BE2C (cell line): Measurements from ENCODE around the gene CCM2L.

Source experiments
- DNase-seq: peaks from one replicate; pipeline ENCODE4 v3.0.0-alpha.2; 2020
- H3K27me3 ChIP-seq: fragments of 250-450 bp; sonication (Bioruptor Pico); 2 replicates; pipeline ENCODE4 v1.5.1; 2020; ENCODE audit warnings: mild to moderate bottlenecking
- H3K36me3 ChIP-seq: fragments of 250-450 bp; sonication (Bioruptor Pico); 2 replicates; pipeline ENCODE4 v1.5.1; 2020; ENCODE audit warnings: mild to moderate bottlenecking
- H3K4me1 ChIP-seq: fragments of 250-450 bp; sonication (Bioruptor Pico); 2 replicates; pipeline ENCODE4 v1.5.1; 2020
- H3K4me3 ChIP-seq: 2 replicates; pipeline ENCODE4 v1.5.1; 2011; ENCODE audit warnings: low read depth, low read length
- H3K9me3 ChIP-seq: fragments of 250-450 bp; sonication (Bioruptor Pico); 2 replicates; pipeline ENCODE4 v1.5.1; 2020
- TF ChIP-seq, protein P1 (sequence below): IDR thresholded peaks from 2 replicates; pipeline ENCODE4 v1.5.1; 2012; ENCODE audit warnings: mild to moderate bottlenecking, low read depth, low read length

CCM2L gene

DNA sequence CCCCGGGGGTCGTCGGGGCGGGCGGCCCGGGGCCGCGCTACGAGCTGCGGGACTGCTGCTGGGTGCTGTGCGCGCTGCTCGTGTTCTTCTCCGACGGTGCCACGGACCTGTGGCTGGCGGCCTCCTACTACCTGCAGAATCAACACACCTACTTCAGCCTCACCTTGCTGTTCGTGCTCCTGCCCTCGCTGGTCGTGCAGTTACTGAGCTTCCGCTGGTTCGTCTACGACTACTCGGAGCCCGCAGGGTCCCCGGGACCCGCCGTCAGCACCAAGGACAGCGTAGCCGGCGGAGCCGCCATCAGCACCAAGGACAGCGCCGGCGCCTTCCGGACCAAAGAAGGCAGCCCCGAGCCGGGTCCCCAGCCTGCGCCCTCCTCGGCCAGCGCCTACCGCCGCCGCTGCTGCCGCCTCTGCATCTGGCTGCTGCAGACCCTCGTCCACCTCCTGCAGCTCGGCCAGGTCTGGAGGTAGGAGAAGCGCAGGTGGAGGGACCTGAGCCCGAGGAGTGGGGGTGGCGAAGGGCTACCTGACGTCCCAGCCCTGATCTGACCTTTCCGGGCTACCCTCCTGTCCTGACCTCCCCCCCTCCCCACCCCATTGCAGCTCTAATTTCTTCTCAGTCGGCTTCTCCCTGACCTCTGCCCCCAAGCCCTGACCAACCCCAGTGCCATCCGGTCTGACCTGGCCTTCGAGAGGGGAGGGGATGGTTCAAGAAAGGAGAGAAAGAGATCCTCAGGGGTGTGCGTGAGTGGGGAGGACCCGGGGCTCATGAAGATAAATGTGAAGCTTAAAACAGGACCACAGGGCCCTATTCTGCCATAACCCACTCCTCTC lies 41.7 kb upstream of the CCM2L start:
- H3K27me3 ChIP-seq: no peaks in the 10 kb centered on the region
- TF ChIP-seq, protein P1, sequence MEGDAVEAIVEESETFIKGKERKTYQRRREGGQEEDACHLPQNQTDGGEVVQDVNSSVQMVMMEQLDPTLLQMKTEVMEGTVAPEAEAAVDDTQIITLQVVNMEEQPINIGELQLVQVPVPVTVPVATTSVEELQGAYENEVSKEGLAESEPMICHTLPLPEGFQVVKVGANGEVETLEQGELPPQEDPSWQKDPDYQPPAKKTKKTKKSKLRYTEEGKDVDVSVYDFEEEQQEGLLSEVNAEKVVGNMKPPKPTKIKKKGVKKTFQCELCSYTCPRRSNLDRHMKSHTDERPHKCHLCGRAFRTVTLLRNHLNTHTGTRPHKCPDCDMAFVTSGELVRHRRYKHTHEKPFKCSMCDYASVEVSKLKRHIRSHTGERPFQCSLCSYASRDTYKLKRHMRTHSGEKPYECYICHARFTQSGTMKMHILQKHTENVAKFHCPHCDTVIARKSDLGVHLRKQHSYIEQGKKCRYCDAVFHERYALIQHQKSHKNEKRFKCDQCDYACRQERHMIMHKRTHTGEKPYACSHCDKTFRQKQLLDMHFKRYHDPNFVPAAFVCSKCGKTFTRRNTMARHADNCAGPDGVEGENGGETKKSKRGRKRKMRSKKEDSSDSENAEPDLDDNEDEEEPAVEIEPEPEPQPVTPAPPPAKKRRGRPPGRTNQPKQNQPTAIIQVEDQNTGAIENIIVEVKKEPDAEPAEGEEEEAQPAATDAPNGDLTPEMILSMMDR: no peak
- peak overlapping the region; percentile 90 for H3K4me3 ChIP-seq
- no peaks in the 10 kb centered on the region for H3K36me3 ChIP-seq
- peak; percentile 55 for DNase-seq
- peaks cover 14% of the 10 kb centered on the region for H3K4me1 ChIP-seq
- no peaks in the 10 kb centered on the region for H3K9me3 ChIP-seq

DNA sequence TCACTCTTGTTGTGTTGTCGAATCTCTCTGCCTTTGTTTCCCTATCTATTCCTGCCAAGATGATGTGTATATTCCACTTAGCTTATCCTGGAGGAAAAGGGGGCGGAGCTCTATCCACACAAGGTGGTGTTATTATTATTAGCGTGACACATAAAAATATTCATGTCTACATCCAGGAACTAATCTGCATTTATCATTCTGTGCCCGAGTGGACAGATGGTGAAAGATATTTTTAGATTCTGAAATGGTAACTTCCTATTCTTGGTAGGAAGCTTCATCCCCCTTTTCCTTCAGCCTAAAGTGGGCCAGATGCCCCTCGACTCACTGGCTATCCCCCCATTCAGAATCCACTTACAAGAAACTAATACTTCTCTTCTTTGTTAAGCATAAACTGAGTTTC lies 40.2 kb upstream of the CCM2L start:
- H3K9me3 ChIP-seq: no peaks in the 10 kb centered on the region
- TF ChIP-seq, protein P1: no peak
- H3K4me1 ChIP-seq: peaks cover 14% of the 10 kb centered on the region
- H3K27me3 ChIP-seq: no peaks in the 10 kb centered on the region
- H3K36me3 ChIP-seq: no peaks in the 10 kb centered on the region
- peak overlapping the region; percentile 90 for H3K4me3 ChIP-seq
- DNase-seq: no peak

DNA sequence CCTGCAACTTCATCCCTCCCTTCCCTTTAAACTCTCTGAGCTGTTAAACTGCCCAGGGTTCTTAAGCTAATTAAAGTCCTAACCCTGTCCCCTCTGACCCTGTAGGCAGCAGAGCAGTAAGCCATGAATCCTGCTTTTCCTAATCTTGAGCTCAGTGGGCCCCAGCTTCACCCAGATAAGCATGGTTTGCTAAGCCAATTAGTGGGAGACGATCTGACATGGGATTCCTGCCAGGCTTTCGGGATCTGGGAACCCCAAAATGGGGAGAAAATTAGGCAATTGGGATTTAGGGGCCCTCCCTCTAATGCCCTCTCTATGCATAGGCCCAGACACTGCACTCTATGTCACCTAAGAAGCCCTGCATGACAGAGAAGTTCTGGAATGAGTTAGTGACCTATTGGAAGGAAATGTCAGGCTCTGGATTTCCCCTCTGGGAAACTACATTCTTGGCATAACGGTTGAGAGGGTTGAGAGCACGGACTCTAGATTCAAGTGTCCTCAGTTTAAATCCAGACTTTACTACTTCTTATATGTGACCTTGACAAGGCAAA lies 37.7 kb upstream of the CCM2L start:
- Histone ChIP-seq H3K36me3 (no peaks in the 10 kb centered on the region), H3K9me3 (no peaks in the 10 kb centered on the region), H3K4me1 (peaks cover 11% of the 10 kb centered on the region), H3K27me3 (no peaks in the 10 kb centered on the region), H3K4me3 (no peak overlapping the region)
- TF ChIP-seq, protein P1: no peak
- no peak for DNase-seq

DNA sequence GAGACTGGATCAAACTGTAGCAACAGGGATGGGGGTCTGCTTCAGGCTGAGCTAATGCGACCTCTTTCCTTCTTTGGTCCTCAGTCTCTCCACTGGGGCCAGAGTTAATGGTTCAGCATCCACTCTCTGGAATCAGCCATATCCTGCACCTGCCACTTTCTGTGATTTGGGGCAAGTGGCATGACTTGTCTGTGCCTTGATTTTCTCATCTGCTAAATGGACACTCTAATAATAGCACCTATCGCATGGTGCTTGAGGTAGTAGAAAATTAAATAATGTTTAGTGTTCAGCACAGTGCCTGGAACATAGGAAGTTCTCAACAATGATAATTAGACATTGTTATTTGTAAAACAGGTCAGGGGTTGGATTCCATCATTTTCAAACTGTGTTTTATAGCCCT lies 35.9 kb upstream of the CCM2L start:
- no peak overlapping the region for H3K4me3 ChIP-seq
- no peaks in the 10 kb centered on the region for H3K27me3 ChIP-seq
- H3K36me3 ChIP-seq: no peaks in the 10 kb centered on the region
- H3K9me3 ChIP-seq: no peaks in the 10 kb centered on the region
- TF ChIP-seq, protein P1: no peak
- no peak for DNase-seq
- H3K4me1 ChIP-seq: peaks cover 11% of the 10 kb centered on the region

DNA sequence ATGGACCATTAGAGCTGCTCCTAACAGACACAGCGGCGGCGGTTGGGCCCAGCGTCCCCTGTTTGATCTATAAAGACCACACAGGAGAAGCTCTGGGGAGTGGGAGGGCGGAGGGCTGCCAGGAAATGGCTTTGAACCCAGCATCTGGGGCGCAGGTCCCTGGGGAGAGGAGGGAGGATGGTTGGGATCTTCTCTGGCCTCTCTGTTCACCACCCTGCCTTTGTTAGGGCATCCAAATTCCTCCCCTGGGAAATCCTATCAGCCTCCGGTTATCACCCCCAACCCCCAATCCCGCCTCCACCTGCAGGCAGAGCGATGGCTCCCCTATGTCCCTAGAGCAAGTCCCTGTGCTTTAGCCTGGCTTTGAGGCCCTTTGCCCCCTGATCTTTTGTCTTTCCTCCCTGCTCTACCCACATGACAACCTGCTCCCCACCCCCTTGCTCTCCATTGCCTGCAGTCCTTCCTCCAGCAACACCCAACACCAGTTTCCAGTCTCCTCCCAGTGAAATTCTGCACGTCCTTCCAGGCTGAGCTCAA lies 35.2 kb upstream of the CCM2L start:
- H3K4me1 ChIP-seq: peaks cover 11% of the 10 kb centered on the region
- no peaks in the 10 kb centered on the region for H3K9me3 ChIP-seq
- DNase-seq: peak; percentile 69
- peak overlapping the region; percentile 18 for H3K4me3 ChIP-seq
- H3K27me3 ChIP-seq: no peaks in the 10 kb centered on the region
- no peaks in the 10 kb centered on the region for H3K36me3 ChIP-seq
- TF ChIP-seq, protein P1: no peak

DNA sequence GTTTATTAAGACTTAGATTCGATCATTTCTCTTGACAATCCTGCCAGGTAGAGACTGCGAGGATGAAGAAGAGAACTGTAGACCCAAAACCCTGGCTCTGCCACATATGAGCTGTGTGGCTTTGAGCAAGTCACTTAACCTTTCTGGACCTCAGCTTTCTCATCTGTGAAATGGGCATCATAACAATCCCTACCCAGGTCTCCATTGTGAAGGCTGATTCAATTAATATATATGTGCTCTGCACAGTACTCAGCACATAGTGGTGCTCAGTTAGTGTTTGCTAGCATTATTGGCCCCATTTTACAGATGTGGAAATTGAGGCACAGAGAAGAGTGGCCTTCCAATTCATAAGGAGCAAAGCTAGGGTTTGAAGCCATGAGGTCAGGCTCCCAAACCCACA lies 34.4 kb upstream of the CCM2L start:
- H3K27me3 ChIP-seq: no peaks in the 10 kb centered on the region
- DNase-seq: no peak
- no peak overlapping the region for H3K4me3 ChIP-seq
- H3K36me3 ChIP-seq: no peaks in the 10 kb centered on the region
- H3K9me3 ChIP-seq: no peaks in the 10 kb centered on the region
- H3K4me1 ChIP-seq: peaks cover 8% of the 10 kb centered on the region; the same call in 1 of the 2 replicates
- TF ChIP-seq, protein P1: no peak
